PC-3 (cell line): Measurements from ENCODE around the gene MLST8.

ENCODE experiments used
- CTCF ChIP-seq: fragments of 300-600 bp; sonication (generic); conservative IDR thresholded peaks from 2 replicates; pipeline ENCODE4 v1.5.1; 2017; ENCODE audit warnings: antibody characterized with exemption, low read depth, mild to moderate bottlenecking, low read length
- EZH2 ChIP-seq: fragments of 300-600 bp; sonication (generic); IDR thresholded peaks from one replicate; pipeline ENCODE4 v1.6.1; 2017; ENCODE audit warnings: antibody characterized with exemption, mild to moderate bottlenecking, low read length; ENCODE audit not compliant: unreplicated experiment
- EZH2phosphoT487 ChIP-seq: fragments of 300-600 bp; sonication (generic); IDR thresholded peaks from 2 replicates; pipeline ENCODE4 v1.6.1; 2018; ENCODE audit warnings: mild to moderate bottlenecking, antibody characterized with exemption, low read length, borderline replicate concordance

- TF ChIP-seq CTCF: no peak
- TF ChIP-seq EZH2: no peak
- TF ChIP-seq EZH2phosphoT487: no peak
These were observed 47.6 kb upstream of the MLST8 start for GRCh38 chr16:2157480-2158261.
